Loucy (cell line): ENCODE data around the gene PRM3.

Source experiments
- H2AFZ ChIP-seq: fragments of 200-600 bp; sonication (generic); 2 replicates; pipeline ENCODE4 v1.6.0; 2016; ENCODE audit warnings: antibody characterized with exemption, mild to moderate bottlenecking, low read length, moderate library complexity
- H3F3A ChIP-seq: fragments of 200-600 bp; 2 replicates; pipeline ENCODE4 v1.6.0; 2016; ENCODE audit warnings: antibody characterized with exemption, low read depth, mild to moderate bottlenecking
- H3K27me3 ChIP-seq: fragments of 200-600 bp; sonication (generic); 2 replicates; pipeline ENCODE4 v1.6.1; 2014; ENCODE audit warnings: low read length, mild to moderate bottlenecking; ENCODE audit not compliant: insufficient read depth, poor library complexity, severe bottlenecking
- H3K36me3 ChIP-seq: fragments of 200-600 bp; sonication (generic); 2 replicates; pipeline ENCODE4 v1.6.1; 2016; ENCODE audit warnings: low read length; ENCODE audit not compliant: insufficient read depth
- H3K4me1 ChIP-seq: fragments of 200-600 bp; sonication (generic); 2 replicates; pipeline ENCODE4 v1.5.1; 2014; ENCODE audit warnings: low read length, mild to moderate bottlenecking; ENCODE audit not compliant: insufficient read depth, poor library complexity, severe bottlenecking
- H3K4me2 ChIP-seq: fragments of 200-600 bp; sonication (generic); 2 replicates; pipeline ENCODE4 v1.6.0; 2014; ENCODE audit warnings: antibody characterized with exemption, low read length, low read depth, mild to moderate bottlenecking; ENCODE audit not compliant: poor library complexity, severe bottlenecking
- H3K4me3 ChIP-seq: fragments of 200-600 bp; sonication (generic); 2 replicates; pipeline ENCODE4 v1.5.1; 2014; ENCODE audit warnings: low read length, mild to moderate bottlenecking, mixed read lengths; ENCODE audit not compliant: poor library complexity, severe bottlenecking
- H3K79me2 ChIP-seq: fragments of 200-600 bp; sonication (generic); 2 replicates; pipeline ENCODE4 v1.6.1; 2014; ENCODE audit warnings: low read length; ENCODE audit not compliant: insufficient read depth
- H3K9ac ChIP-seq: fragments of 200-600 bp; sonication (generic); 2 replicates; pipeline ENCODE4 v1.6.0; 2014; ENCODE audit warnings: mild to moderate bottlenecking, low read depth, low read length, moderate library complexity; ENCODE audit not compliant: poor library complexity, severe bottlenecking
- H3K9me2 ChIP-seq: fragments of 200-600 bp; sonication (generic); replicated peaks from 2 replicates; pipeline ENCODE4 v1.6.1; 2016; ENCODE audit warnings: low read depth, low read length, mixed read lengths
- H3K9me3 ChIP-seq: fragments of 200-600 bp; sonication (generic); 2 replicates; pipeline ENCODE4 v1.6.1; 2014; ENCODE audit warnings: mild to moderate bottlenecking, antibody characterized with exemption, low read length, low read depth; ENCODE audit not compliant: insufficient read depth
- H4K20me1 ChIP-seq: fragments of 200-600 bp; sonication (generic); 2 replicates; pipeline ENCODE4 v1.6.0; 2014; ENCODE audit warnings: antibody characterized with exemption, low read length, mild to moderate bottlenecking; ENCODE audit not compliant: insufficient read depth, poor library complexity, severe bottlenecking
- EZH2phosphoT487 ChIP-seq: fragments of 200-600 bp; IDR thresholded peaks from 2 replicates; pipeline ENCODE4 v1.6.1; 2018; ENCODE audit warnings: antibody characterized with exemption, mild to moderate bottlenecking, moderate library complexity, borderline replicate concordance
- TF ChIP-seq, protein P1 (sequence below): fragments of 200-600 bp; sonication (generic); conservative IDR thresholded peaks from 2 replicates; pipeline ENCODE4 v1.5.1; 2014; ENCODE audit warnings: mild to moderate bottlenecking, antibody characterized with exemption, low read length

PRM3 gene

DNA sequence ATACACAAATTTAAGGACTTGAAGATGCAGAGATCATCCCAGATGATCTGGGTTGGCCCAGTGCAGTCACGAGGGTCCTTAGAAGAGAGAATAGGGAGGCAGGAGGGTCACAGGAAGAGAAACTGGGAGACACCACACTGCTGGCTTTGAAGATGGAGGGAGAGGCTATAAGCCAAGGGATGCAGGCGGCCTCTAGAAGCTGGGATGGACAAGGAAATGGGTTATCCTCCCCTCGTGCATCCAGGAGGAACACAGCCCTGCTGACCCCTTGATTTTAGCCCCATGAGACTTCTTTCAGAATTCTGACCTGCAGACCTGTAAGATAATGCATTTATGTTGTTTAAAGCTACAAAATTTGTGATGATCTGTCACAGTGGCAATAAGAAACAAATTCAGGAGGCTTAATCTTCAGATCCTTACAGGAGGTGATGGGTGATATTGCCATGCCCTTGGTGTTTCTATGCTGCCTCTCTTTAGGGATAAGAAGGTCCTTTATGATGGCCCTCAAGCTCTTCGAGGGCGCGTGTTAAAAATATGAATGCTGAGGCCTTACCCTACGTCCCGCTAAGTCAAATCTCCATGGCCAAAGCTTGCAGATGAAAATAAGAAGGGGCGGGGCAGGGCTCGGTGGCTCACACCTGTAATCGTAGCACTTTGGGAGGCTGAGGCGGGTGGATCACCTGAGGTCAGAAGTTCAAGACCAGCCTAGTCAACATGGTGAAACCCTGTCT is 4.3 kb upstream of the PRM3 start:
- H3K4me3 ChIP-seq = no peak overlapping the region
- TF ChIP-seq, protein P1, sequence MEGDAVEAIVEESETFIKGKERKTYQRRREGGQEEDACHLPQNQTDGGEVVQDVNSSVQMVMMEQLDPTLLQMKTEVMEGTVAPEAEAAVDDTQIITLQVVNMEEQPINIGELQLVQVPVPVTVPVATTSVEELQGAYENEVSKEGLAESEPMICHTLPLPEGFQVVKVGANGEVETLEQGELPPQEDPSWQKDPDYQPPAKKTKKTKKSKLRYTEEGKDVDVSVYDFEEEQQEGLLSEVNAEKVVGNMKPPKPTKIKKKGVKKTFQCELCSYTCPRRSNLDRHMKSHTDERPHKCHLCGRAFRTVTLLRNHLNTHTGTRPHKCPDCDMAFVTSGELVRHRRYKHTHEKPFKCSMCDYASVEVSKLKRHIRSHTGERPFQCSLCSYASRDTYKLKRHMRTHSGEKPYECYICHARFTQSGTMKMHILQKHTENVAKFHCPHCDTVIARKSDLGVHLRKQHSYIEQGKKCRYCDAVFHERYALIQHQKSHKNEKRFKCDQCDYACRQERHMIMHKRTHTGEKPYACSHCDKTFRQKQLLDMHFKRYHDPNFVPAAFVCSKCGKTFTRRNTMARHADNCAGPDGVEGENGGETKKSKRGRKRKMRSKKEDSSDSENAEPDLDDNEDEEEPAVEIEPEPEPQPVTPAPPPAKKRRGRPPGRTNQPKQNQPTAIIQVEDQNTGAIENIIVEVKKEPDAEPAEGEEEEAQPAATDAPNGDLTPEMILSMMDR = no peak
- no peak for TF ChIP-seq EZH2phosphoT487
- no peaks in the 10 kb centered on the region for H3K79me2 ChIP-seq
- H3K36me3 ChIP-seq = no peaks in the 10 kb centered on the region
- H3F3A ChIP-seq = no peaks in the 10 kb centered on the region
- no peaks in the 10 kb centered on the region for H3K4me1 ChIP-seq
- H3K9me2 ChIP-seq = no peaks in the 10 kb centered on the region
- no peak overlapping the region for H2AFZ ChIP-seq
- H3K4me2 ChIP-seq = no peak overlapping the region
- no peaks in the 10 kb centered on the region for H3K27me3 ChIP-seq
- H3K9ac ChIP-seq = no peak overlapping the region
- H3K9me3 ChIP-seq = no peaks in the 10 kb centered on the region
- no peaks in the 10 kb centered on the region for H4K20me1 ChIP-seq

DNA sequence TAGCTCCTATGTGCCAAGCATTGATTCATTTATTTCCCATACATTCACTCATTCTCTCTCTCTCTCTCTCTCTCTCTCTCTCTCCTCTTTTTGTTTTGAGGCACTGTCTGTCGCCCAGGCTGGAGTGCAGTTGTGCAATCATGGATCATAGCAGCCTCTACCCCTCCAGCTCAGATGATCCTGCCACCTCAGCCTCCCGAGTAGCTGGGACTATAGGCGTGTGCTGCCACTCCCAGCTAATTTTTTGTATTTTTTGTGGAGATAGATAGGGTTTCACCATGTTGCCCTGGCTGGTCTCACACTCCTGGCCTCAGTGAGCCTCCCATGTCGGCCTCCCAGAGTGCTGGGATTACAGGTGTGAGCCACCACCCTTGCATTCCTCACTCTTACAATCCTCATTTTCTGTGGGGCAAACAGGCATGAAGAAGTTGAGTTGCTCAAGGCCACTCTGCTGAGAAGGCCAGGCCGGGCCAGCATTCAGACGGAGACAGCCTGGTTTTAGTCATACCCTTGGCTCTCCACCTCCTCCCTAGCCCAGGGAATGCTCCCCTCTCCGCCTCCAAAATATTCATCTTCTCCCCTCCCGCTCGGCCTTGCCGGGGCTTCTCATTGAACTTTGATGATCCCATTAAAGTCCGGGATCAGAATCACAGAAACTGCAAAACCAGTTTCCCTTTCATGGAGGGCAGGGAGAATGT is 3.6 kb upstream of the PRM3 start:
- no peaks in the 10 kb centered on the region for H4K20me1 ChIP-seq
- H3K79me2 ChIP-seq = no peaks in the 10 kb centered on the region
- no peaks in the 10 kb centered on the region for H3F3A ChIP-seq
- no peaks in the 10 kb centered on the region for H3K9me3 ChIP-seq
- no peak overlapping the region for H2AFZ ChIP-seq
- no peak overlapping the region for H3K4me3 ChIP-seq
- no peaks in the 10 kb centered on the region for H3K9me2 ChIP-seq
- no peak overlapping the region for H3K4me2 ChIP-seq
- no peaks in the 10 kb centered on the region for H3K4me1 ChIP-seq
- TF ChIP-seq, protein P1 = no peak
- TF ChIP-seq EZH2phosphoT487 = no peak
- no peaks in the 10 kb centered on the region for H3K27me3 ChIP-seq
- H3K36me3 ChIP-seq = no peaks in the 10 kb centered on the region
- no peak overlapping the region for H3K9ac ChIP-seq

DNA sequence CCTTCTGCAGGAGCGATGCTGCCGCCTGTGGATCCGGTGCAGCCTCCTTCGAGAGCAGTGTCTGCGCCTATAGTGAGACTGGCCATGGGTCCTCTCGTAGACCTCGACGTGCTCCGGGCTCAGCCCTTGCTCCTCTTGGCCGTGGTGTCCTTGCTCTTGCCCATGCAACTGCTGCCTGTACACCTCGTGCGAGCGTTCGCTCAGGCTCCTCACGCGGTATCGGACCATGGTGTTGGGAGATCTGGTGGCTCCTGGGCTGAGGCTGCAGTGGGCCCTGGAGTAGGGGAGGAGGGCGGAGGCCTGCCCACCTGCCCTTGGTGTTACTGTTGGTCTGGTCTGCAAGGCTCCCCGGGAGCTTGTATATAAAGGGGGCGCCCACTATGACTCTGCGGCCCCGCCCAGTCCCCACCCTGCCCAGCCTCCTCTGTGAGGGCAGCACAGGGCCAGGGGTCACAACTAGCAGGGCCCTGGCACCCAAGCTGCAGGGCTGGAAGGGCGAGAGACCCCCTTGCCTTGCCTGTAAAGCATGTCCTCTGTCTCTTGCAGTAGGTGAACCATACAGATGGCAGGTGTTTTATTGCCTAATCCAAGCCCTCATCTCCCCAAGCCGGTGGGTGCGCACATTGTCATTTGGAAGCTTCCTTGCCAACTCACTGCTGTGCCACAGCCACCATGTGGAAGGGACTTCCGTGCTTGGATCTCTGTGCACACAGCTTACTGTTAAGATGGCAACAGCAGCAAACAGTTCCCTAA is 2.9 kb upstream of the PRM3 start, which contains the start of gene PRM2:
Gene PRM2 (minus strand): TSS at position 338 of the 753 bp plus-strand sequence. CDS start 110 bp downstream, at position 228.
- no peaks in the 10 kb centered on the region for H3K79me2 ChIP-seq
- H3K4me1 ChIP-seq = no peaks in the 10 kb centered on the region
- H3K36me3 ChIP-seq = no peaks in the 10 kb centered on the region
- no peak within 1 kb of the TSS for H3K4me2 ChIP-seq
- no peaks in the 10 kb centered on the region for H3K9me3 ChIP-seq
- no peaks in the 10 kb centered on the region for H3K27me3 ChIP-seq
- H4K20me1 ChIP-seq = no peaks in the 10 kb centered on the region
- H3K9me2 ChIP-seq = no peaks in the 10 kb centered on the region
- no peaks in the 10 kb centered on the region for H3F3A ChIP-seq
- no peak within 1 kb of the TSS for H2AFZ ChIP-seq
- no peak within 1 kb of the TSS for H3K9ac ChIP-seq
- H3K4me3 ChIP-seq = no peak within 1 kb of the TSS
- TF ChIP-seq, protein P1 = no peak
- no peak for TF ChIP-seq EZH2phosphoT487
